ENCODE results near the gene EPG5. TPM values are rescaled to one million over a fixed set of nuclear protein-coding genes. Genes with fewer than 3 reads are reported as not detected.

EPG5 gene
- total and polyA plus RNA-seq, 9 of the 15 experiments (the other 6 are each of a cell fraction or from before 2014, with no cell fraction given), result 1.3 to 10.7 (median 5.2) TPM

DNA sequence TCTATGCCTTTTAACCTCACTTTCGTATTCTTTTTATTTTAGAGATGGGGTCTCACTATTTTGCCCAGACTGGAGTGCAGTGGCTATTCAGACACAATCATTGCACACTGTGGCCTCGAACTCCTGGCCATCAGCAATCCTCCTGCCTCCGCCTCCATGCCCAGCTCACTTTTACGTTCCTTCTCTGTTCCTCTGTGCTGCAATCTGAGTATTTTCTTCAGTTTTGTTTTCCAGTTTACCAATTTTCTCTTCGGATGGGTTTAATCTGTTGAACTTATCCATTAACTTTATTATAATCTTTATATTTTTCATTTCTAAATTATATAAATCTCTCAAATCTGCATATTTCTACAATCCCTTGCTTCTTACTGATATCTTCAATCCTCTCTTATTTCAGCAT lies 103.0 kb downstream of the EPG5 start:
- peaks cover 49% of the 10 kb centered on the region for H3K36me3 ChIP-seq (ENCODE audit: control insufficient read depth, insufficient read depth, low read length)
- no TSS peak for BruUV-seq (replicated peaks)
- no peaks in the 10 kb centered on the region for H3K79me2 ChIP-seq (ENCODE audit: control insufficient read depth, insufficient read depth, low read length)
- DNase-seq (ENCODE audit: extremely low read depth in 1 of 4, low spot score in 3 of 4) (no peak), ATAC-seq (no peak), FAIRE-seq (no peak)
- WGBS (ENCODE audit: insufficient coverage, low coverage, missing lambda C conversion rate), result 88% methylated on average over 5 of the region's 5 CpGs
- intact Hi-C loops (cut with micrococcal nuclease) (no loop called here), in situ Hi-C loops (cut with MboI) (no loop called here)
- no peak overlapping the region for H3K4me2 ChIP-seq (ENCODE audit: insufficient read depth, low read length)
- no peaks in the 10 kb centered on the region for H4K20me1 ChIP-seq (replicated peaks; ENCODE audit: control insufficient read depth, insufficient read depth, low read length)
- no peaks in the 10 kb centered on the region for H3K4me1 ChIP-seq (replicated peaks in 1 of 2; ENCODE audit: control insufficient read depth in 2 of 2, insufficient read depth in 2 of 2, low read length in 2 of 2)
- no peak overlapping the region for H3K27ac ChIP-seq (ENCODE audit: extremely low read depth, low read depth, low read length)
- no peak overlapping the region for H3K9ac ChIP-seq (ENCODE audit: insufficient read depth in 1 of 2, low read depth in 2 of 2, low read length in 2 of 2)
- no peak overlapping the region for H2AFZ ChIP-seq (ENCODE audit: low read depth, low read length)
- H3K9me3 ChIP-seq (replicated peaks; ENCODE audit: control insufficient read depth, insufficient read depth, low read depth, low read length), result no peaks in the 10 kb centered on the region
- POLR2A ChIA-PET, result no interaction called here
- CTCF ChIA-PET (ENCODE audit: low intra/inter-chr PET ratio), result no interaction called here
- H3K4me3 ChIP-seq, result no peak overlapping the region
- H3K9me1 ChIP-seq (ENCODE audit: control insufficient read depth, insufficient read depth, low read length), result no peaks in the 10 kb centered on the region
- H3K27me3 ChIP-seq (ENCODE audit: control insufficient read depth in 2 of 2, insufficient read depth in 2 of 2, low read length in 2 of 2), result no peaks in the 10 kb centered on the region
- TF ChIP-seq MBD2 (IDR thresholded peaks at IDR 0.05; ENCODE audit: borderline replicate concordance, low read depth) (no peak), MYC (IDR thresholded peaks at IDR 0.05; ENCODE audit: low read depth, low read length) (no peak), MYC (CRISPR knock-in tag; IDR thresholded peaks at IDR 0.05; ENCODE audit: borderline replicate concordance, low read depth) (no peak), NR2F6 (CRISPR knock-in tag; IDR thresholded peaks at IDR 0.05) (no peak), PTBP1 (IDR thresholded peaks at IDR 0.05; ENCODE audit: low read depth, low read length) (no peak), ZNF76 (CRISPR knock-in tag; IDR thresholded peaks at IDR 0.05; ENCODE audit: borderline replicate concordance) (no peak), ZNF644 (tag; IDR thresholded peaks at IDR 0.05; ENCODE audit: low read depth) (no peak), COPS2 (conservative IDR thresholded peaks at IDR 0.05) (no peak), EWSR1 (IDR thresholded peaks at IDR 0.05; ENCODE audit: borderline replicate concordance, low read depth, partially characterized antibody) (no peak), E4F1 (CRISPR knock-in tag; IDR thresholded peaks at IDR 0.05; ENCODE audit: borderline replicate concordance) (no peak), RBM39 (optimal IDR thresholded peaks at IDR 0.05; ENCODE audit: low read depth, low read length) (no peak), HMG20B (CRISPR knock-in tag; IDR thresholded peaks at IDR 0.05) (no peak), ETV6 (IDR thresholded peaks at IDR 0.05; ENCODE audit: borderline replicate concordance in 1 of 2, low read depth in 2 of 2, low read length in 1 of 2) (no peak), ETV6 (CRISPR knock-in tag; IDR thresholded peaks at IDR 0.05; ENCODE audit: borderline replicate concordance) (no peak), CEBPB (tag; IDR thresholded peaks at IDR 0.05) (no peak), PYGO2 (tag; IDR thresholded peaks at IDR 0.05) (no peak)
- TF ChIP-seq, protein P1, sequence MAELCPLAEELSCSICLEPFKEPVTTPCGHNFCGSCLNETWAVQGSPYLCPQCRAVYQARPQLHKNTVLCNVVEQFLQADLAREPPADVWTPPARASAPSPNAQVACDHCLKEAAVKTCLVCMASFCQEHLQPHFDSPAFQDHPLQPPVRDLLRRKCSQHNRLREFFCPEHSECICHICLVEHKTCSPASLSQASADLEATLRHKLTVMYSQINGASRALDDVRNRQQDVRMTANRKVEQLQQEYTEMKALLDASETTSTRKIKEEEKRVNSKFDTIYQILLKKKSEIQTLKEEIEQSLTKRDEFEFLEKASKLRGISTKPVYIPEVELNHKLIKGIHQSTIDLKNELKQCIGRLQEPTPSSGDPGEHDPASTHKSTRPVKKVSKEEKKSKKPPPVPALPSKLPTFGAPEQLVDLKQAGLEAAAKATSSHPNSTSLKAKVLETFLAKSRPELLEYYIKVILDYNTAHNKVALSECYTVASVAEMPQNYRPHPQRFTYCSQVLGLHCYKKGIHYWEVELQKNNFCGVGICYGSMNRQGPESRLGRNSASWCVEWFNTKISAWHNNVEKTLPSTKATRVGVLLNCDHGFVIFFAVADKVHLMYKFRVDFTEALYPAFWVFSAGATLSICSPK (IDR thresholded peaks at IDR 0.05; ENCODE audit: borderline replicate concordance), result no peak
- TF ChIP-seq, protein P2, sequence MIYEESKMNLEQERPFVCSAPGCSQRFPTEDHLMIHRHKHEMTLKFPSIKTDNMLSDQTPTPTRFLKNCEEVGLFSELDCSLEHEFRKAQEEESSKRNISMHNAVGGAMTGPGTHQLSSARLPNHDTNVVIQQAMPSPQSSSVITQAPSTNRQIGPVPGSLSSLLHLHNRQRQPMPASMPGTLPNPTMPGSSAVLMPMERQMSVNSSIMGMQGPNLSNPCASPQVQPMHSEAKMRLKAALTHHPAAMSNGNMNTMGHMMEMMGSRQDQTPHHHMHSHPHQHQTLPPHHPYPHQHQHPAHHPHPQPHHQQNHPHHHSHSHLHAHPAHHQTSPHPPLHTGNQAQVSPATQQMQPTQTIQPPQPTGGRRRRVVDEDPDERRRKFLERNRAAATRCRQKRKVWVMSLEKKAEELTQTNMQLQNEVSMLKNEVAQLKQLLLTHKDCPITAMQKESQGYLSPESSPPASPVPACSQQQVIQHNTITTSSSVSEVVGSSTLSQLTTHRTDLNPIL (CRISPR knock-in tag; IDR thresholded peaks at IDR 0.05), result no peak
